GM12878 (cell line): ENCODE measurements around the gene MYLK4. TPM values are rescaled to one million over a fixed set of nuclear protein-coding genes. Genes with fewer than 3 reads are reported as not detected.
"Not testable (repeated sequence)": the region's sequence is repeated elsewhere in the genome, so short reads cannot be mapped to it uniquely, and the experiment has no call there.

Experiments used
- ATAC-seq: fragments of 200-7000 bp; cut with Tn5 transposase; 3 replicates; pipeline ENCODE4 v1.9.1; 2020; ENCODE audit warnings: mild to moderate bottlenecking, moderate library complexity
- BruUV-seq: library from RNA; stranded (reverse); fragments of 400-500 nt; replicated peaks from 2 replicates; lab custom pipeline; 2021; lab: Mats Ljungman, UMichigan
- CTCF ChIA-PET: fragments of 300-600 bp; sonication (Branson Sonifier 250); formaldehyde crosslinking; extraction: SDS; loops from one replicate; lab custom pipeline; 2021; ENCODE audit warnings: inconsistent platforms; lab: Yijun Ruan, JAX
- POLR2A ChIA-PET: fragments of 350-600 bp; formaldehyde crosslinking; extraction: SDS; loops from one replicate; lab custom pipeline; 2021; ENCODE audit warnings: inconsistent platforms; lab: Charles Lee
- RAD21 ChIA-PET: fragments of 300-600 bp; sonication (Branson Sonifier 250); formaldehyde crosslinking; loops from one replicate; lab custom pipeline; 2023; ENCODE audit warnings: antibody characterized with exemption; ENCODE audit not compliant: unreplicated experiment; lab: Charles Lee
- SMC1A ChIA-PET: fragments of 300-600 bp; sonication (Branson Sonifier 250); formaldehyde crosslinking; loops from one replicate; lab custom pipeline; 2023; ENCODE audit not compliant: unreplicated experiment, uncharacterized antibody; lab: Charles Lee
- DNase-seq: peaks from one replicate; pipeline ENCODE4 v3.0.0-alpha.2; 2011; ENCODE audit warnings: low read depth, low spot score
- FAIRE-seq: peaks from 3 replicates; lab custom pipeline; 2011; peaks lifted over from hg19 to GRCh38; lab: Jason Lieb, UNC
- H2AFZ ChIP-seq: 2 replicates; pipeline ENCODE4 v1.6.0; 2011; ENCODE audit warnings: low read depth, low read length, control low read depth; ENCODE audit not compliant: control insufficient read depth
- H3K27ac ChIP-seq: 2 replicates; pipeline ENCODE4 v1.5.1; 2011; ENCODE audit warnings: control low read depth; ENCODE audit not compliant: control insufficient read depth, insufficient read depth
- H3K27me3 ChIP-seq, 2 experiments: replicated peaks in 1 of 2; 2 replicates each; pipeline versions ENCODE4 v1.6.0 to v1.6.1; 2011; ENCODE audit warnings: low read length in 1 of 2; ENCODE audit not compliant: control insufficient read depth in 2 of 2, insufficient read depth in 2 of 2
- H3K36me3 ChIP-seq, 2 experiments: 2 replicates each; pipeline ENCODE4 v1.5.1; 2011; ENCODE audit warnings: low read length in 1 of 2; ENCODE audit not compliant: control insufficient read depth in 2 of 2, insufficient read depth in 2 of 2
- H3K4me1 ChIP-seq: 2 replicates; pipeline ENCODE4 v1.6.1; 2011; ENCODE audit warnings: mild to moderate bottlenecking, low read length, moderate library complexity, mixed read lengths; ENCODE audit not compliant: control insufficient read depth, insufficient read depth
- H3K4me2 ChIP-seq: 2 replicates; pipeline ENCODE4 v1.6.0; 2011; ENCODE audit warnings: control low read depth; ENCODE audit not compliant: control insufficient read depth, insufficient read depth
- H3K4me3 ChIP-seq: fragments of 200-600 bp; sonication (generic); 2 replicates; pipeline ENCODE4 v1.5.1; 2016
- H3K79me2 ChIP-seq: 2 replicates; pipeline ENCODE4 v1.6.0; 2011; ENCODE audit warnings: low read length; ENCODE audit not compliant: control insufficient read depth, insufficient read depth
- H3K9ac ChIP-seq: 2 replicates; pipeline ENCODE4 v1.8.0; 2011; ENCODE audit warnings: low read length, control low read depth, mixed read lengths; ENCODE audit not compliant: control insufficient read depth, insufficient read depth
- H3K9me3 ChIP-seq: replicated peaks from 3 replicates; pipeline ENCODE4 v1.5.1; 2011; ENCODE audit warnings: mild to moderate bottlenecking, low read length; ENCODE audit not compliant: control insufficient read depth, insufficient read depth
- H4K20me1 ChIP-seq: 2 replicates; pipeline ENCODE4 v1.6.0; 2011; ENCODE audit not compliant: control insufficient read depth, insufficient read depth
- DPF2 ChIP-seq: fragments of 450-650 bp; IDR thresholded peaks from 2 replicates; pipeline ENCODE4 v1.6.1; 2017; ENCODE audit warnings: mild to moderate bottlenecking
- EP300 ChIP-seq, 2 experiments: fragments of 150-350 bp in 1 of 2; IDR thresholded peaks; 2 replicates each; pipeline ENCODE4 v1.6.1; 2011 to 2012; ENCODE audit warnings: low read depth in 2 of 2, low read length in 2 of 2, borderline replicate concordance in 1 of 2, improper control_type of control experiment in 1 of 2, inconsistent platforms in 1 of 2; ENCODE audit not compliant: control insufficient read depth in 1 of 2
- NFYB ChIP-seq: IDR thresholded peaks from 2 replicates; pipeline ENCODE4 v1.6.1; 2011; ENCODE audit warnings: low read depth, mild to moderate bottlenecking, low read length, improper control_type of control experiment, moderate library complexity; ENCODE audit not compliant: insufficient read depth
- PKNOX1 ChIP-seq: fragments of 450-650 bp; IDR thresholded peaks from 2 replicates; pipeline ENCODE4 v1.6.1; 2016; ENCODE audit warnings: mild to moderate bottlenecking
- RAD21 ChIP-seq: IDR thresholded peaks from 2 replicates; pipeline ENCODE4 v1.6.1; 2011; ENCODE audit warnings: mild to moderate bottlenecking, low read depth, low read length, moderate library complexity; ENCODE audit not compliant: insufficient read depth
- RCOR1 ChIP-seq: conservative IDR thresholded peaks from 2 replicates; pipeline ENCODE4 v1.6.1; 2012; ENCODE audit warnings: low read depth, low read length, improper control_type of control experiment
- SIX5 ChIP-seq: IDR thresholded peaks from 2 replicates; pipeline ENCODE4 v1.6.1; 2011; ENCODE audit warnings: mild to moderate bottlenecking, low read depth, low read length, moderate library complexity; ENCODE audit not compliant: severe bottlenecking
- TBL1XR1 ChIP-seq: IDR thresholded peaks from 2 replicates; pipeline ENCODE4 v1.6.1; 2012; ENCODE audit warnings: low read depth, low read length, improper control_type of control experiment
- ZNF24 ChIP-seq: fragments of 450-650 bp; IDR thresholded peaks from 2 replicates; pipeline ENCODE4 v1.6.1; 2017; ENCODE audit warnings: antibody characterized with exemption, mild to moderate bottlenecking
- ZNF384 ChIP-seq: IDR thresholded peaks from 2 replicates; pipeline ENCODE4 v1.6.1; 2012; ENCODE audit warnings: low read depth, mild to moderate bottlenecking, low read length, improper control_type of control experiment, borderline replicate concordance
- WGBS: methylation state at CpG from one replicate; pipeline ENCODE4 v1.1.6; 2016; ENCODE audit warnings: low lambda C conversion rate; ENCODE audit not compliant: insufficient replicate concordance, insufficient coverage; ENCODE audit errors: missing lambda C conversion rate; 5-methylcytosine and 5-hydroxymethylcytosine counted together
- in situ Hi-C: fragments of 300-500 bp; cut with MboI; formaldehyde crosslinking; loops from 9 replicates; pipeline ENCODE4 v1.14.3; 2018; ENCODE audit warnings: mixed read lengths
- intact Hi-C: fragments of 100-400 bp; cut with micrococcal nuclease; formaldehyde crosslinking; loops from one replicate; pipeline ENCODE4 v1.14.2; 2022; ENCODE audit not compliant: unreplicated experiment
- polyA plus RNA-seq, 11 experiments: library from polyadenylated mRNA; depleted of rRNA in 4 of 11; unstranded in 6 of 11; stranded (reverse) in 5 of 11; fragments of >200 nt; fragmentation: Nextera tagmentation in 4 of 11; fragmentation: Illumina TruSeq in 1 of 11; extraction: Ambion mirVana in 4 of 11; extraction: Trizol in 1 of 11; gene quantifications; 1 replicate in 1 of 11; 2 replicates in 10 of 11; pipeline versions ENCODE4 v1.2.1 to v1.2.3, GENCODE V29; 2011 to 2016; ENCODE audit warnings: inconsistent platforms in 2 of 11, missing spikeins in 2 of 11, low read depth in 1 of 11
- total RNA-seq, 4 experiments: library from RNA; depleted of rRNA in 3 of 4; stranded (reverse); fragments of >200 nt in 3 of 4; fragmentation: Illumina TruSeq in 1 of 4; extraction: Trizol in 1 of 4; gene quantifications; 2 replicates each; pipeline versions ENCODE4 v1.2.1 to v1.2.3, GENCODE V29; 2013 to 2021
- TF ChIP-seq, protein P1 (sequence below): fragments of 450-650 bp; IDR thresholded peaks from 2 replicates; pipeline ENCODE4 v1.6.1; 2017; ENCODE audit warnings: borderline replicate concordance

MYLK4 gene
- total and polyA plus RNA-seq, 10 of the 15 experiments (the other 5 are each of a cell fraction or from before 2014, with no cell fraction given): under 0.01 to 0.09 (median 0.05) TPM; not detected in 1

DNA sequence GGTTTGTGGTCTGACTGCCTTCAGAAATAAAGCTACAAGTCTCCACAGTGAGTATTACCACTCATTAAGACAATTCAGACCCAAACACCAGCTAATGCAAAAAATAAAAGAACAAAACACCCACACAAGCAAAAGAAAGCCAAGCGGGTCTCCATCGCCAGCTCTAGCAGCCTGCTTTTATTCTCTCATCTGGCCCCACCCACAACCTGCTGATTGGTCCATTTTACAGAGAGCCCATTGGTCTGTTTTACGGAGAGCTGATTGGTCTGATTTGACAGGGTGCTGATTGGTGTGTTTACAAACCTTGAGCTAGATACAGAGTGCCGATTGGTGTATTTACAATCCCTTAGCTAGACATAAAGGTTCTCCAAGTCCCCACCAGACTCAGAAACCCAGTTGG, 12.1 kb upstream of the MYLK4 start:
- H3K27ac ChIP-seq, H3K9me3 ChIP-seq, FAIRE-seq, H3K9ac ChIP-seq, in situ Hi-C loops, H4K20me1 ChIP-seq, H2AFZ ChIP-seq, BruUV-seq, H3K36me3 ChIP-seq, H3K4me2 ChIP-seq, H3K27me3 ChIP-seq, intact Hi-C loops, ATAC-seq, DNase-seq, H3K4me3 ChIP-seq, H3K4me1 ChIP-seq: not testable (repeated sequence)
- RAD21 ChIA-PET: interaction anchor here (1.3 kb wide), 1 partner anchor 84 kb away, joined by 3 read pairs; no protein-coding TSS in a partner anchor
- TF ChIP-seq NFYB: peak; percentile 80
- POLR2A ChIA-PET: interaction anchor here (0.6 kb wide), 1 partner anchor 749 kb away, joined by 3 read pairs; no protein-coding TSS in a partner anchor
- CTCF ChIA-PET: interaction anchor here (0.8 to 3.4 kb wide), 4 partner anchors 13 to 29 kb away, joined by 3 to 24 read pairs (median 6); partner anchors contain the start of gene MYLK4
- peaks cover 23% of the 10 kb centered on the region for H3K79me2 ChIP-seq
- SMC1A ChIA-PET: interaction anchor here (0.8 to 1.9 kb wide), 3 partner anchors 29 to 169 kb away, joined by 3 to 5 read pairs (median 4); partner anchors contain the start of gene SERPINB1
- WGBS: 100% methylated on average over 4 of the region's 4 CpGs

GRCh38 chr6:2760882-2761842, 10.4 kb upstream of the MYLK4 start:
- in situ Hi-C loops (no loop called here), intact Hi-C loops (no loop called here)
- no peak for FAIRE-seq
- peaks cover 6% of the 10 kb centered on the region for H3K79me2 ChIP-seq
- no TSS peak for BruUV-seq
- CTCF ChIA-PET: interaction anchor here (0.6 to 3.4 kb wide), 14 partner anchors 8 to 192 kb away, joined by 3 to 24 read pairs (median 4); partner anchors contain the start of gene MYLK4
- no peak overlapping the region for H3K4me2 ChIP-seq
- DNase-seq: no peak
- no peak for ATAC-seq
- no peaks in the 10 kb centered on the region; the same call in 2 of the 3 replicates for H3K9me3 ChIP-seq
- no peak overlapping the region for H3K4me3 ChIP-seq
- peaks cover 0 to 3% of the 10 kb centered on the region in 2 experiments; a peak in 2 of 4 replicates for H3K27me3 ChIP-seq
- SMC1A ChIA-PET: interaction anchor here (1.0 to 2.6 kb wide), 5 partner anchors 11 to 80 kb away, joined by 3 to 10 read pairs (median 3); partner anchors contain the start of genes MYLK4 and SERPINB1
- H3K36me3 ChIP-seq: no peaks in the 10 kb centered on the region
- no peaks in the 10 kb centered on the region for H3K4me1 ChIP-seq
- RAD21 ChIA-PET: interaction anchor here (1.0 kb wide), 1 partner anchor 23 kb away, joined by 4 read pairs; no protein-coding TSS in a partner anchor
- no peak overlapping the region for H2AFZ ChIP-seq
- WGBS: 30% methylated on average over 8 of the region's 8 CpGs
- no peak overlapping the region for H3K9ac ChIP-seq
- no peak overlapping the region for H3K27ac ChIP-seq
- POLR2A ChIA-PET: interaction anchor here (0.6 kb wide), 1 partner anchor 182 kb away, joined by 5 read pairs; no protein-coding TSS in a partner anchor
- no peaks in the 10 kb centered on the region for H4K20me1 ChIP-seq
- no peak for TF ChIP-seq TBL1XR1
- TF ChIP-seq RAD21: peak; percentile 30; the same call in 1 of the 2 replicates
- 0 out of 2 replicates have a peak, but pooled peaks have one; percentile 22 for TF ChIP-seq PKNOX1
- no peak for TF ChIP-seq SIX5
- no peak for TF ChIP-seq RCOR1
- peak; percentile 53; the same call in 1 of the 2 replicates for TF ChIP-seq ZNF384
- TF ChIP-seq ZNF24: no peak
- no peak for TF ChIP-seq EP300 (IDR thresholded peaks at IDR 0.05; ENCODE audit: borderline replicate concordance in 1 of 2, control insufficient read depth in 1 of 2, low read depth in 2 of 2, low read length in 2 of 2)
- TF ChIP-seq, protein P1, sequence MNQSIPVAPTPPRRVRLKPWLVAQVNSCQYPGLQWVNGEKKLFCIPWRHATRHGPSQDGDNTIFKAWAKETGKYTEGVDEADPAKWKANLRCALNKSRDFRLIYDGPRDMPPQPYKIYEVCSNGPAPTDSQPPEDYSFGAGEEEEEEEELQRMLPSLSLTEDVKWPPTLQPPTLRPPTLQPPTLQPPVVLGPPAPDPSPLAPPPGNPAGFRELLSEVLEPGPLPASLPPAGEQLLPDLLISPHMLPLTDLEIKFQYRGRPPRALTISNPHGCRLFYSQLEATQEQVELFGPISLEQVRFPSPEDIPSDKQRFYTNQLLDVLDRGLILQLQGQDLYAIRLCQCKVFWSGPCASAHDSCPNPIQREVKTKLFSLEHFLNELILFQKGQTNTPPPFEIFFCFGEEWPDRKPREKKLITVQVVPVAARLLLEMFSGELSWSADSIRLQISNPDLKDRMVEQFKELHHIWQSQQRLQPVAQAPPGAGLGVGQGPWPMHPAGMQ: no peak
- TF ChIP-seq DPF2: peak; percentile 61; the same call in 1 of the 2 replicates
